ENCODE results near the gene GNLY.
"Not testable (repeated sequence)": the region's sequence is repeated elsewhere in the genome, so short reads cannot be mapped to it uniquely, and the experiment has no call there.

GNLY gene

DNA sequence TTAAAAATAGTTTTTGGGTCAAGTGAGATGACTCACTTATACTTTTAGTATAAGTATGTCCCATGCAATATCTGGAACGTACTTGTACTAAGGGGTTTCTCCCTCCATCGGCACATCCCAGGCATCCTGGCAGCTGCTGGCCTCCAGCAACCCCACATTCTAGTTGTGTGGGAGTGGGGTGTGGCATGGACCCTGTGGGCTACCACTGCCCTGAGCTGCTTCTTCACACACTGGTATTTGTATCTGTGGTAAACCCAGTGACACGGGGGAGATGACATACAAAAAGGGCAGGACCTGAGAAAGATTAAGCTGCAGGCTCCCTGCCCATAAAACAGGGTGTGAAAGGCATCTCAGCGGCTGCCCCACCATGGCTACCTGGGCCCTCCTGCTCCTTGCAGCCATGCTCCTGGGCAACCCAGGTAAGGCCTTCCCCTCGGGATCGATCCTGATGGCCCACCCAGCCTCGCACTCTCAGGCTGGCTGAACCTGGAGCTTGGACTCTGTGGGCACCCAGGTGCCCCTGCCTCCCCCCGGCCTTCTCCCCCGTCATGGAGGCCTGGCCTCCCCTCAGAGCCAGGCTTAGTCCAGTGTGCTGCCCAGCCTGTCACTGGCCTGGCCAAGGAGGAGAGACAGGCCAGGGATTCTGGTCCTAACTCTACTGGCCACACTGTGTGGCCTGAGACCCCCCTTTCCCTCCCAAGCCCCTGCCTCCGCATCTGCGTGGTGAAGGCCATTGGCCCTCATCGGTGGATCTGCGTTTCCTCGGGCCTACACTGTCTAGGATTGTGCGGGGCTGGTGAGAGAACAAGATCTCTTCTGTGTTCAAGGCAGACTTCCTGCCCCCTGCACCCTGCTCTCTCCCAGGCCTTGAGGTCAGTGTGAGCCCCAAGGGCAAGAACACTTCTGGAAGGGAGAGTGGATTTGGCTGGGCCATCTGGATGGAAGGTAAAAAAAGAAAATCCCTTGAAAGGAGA lies at the start of gene GNLY:
Gene GNLY, plus strand, starts transcription at position 307 of the 974 bp plus-strand sequence. Its CDS starts 61 bp downstream, at position 368.
- no peak for DNase-seq

DNA sequence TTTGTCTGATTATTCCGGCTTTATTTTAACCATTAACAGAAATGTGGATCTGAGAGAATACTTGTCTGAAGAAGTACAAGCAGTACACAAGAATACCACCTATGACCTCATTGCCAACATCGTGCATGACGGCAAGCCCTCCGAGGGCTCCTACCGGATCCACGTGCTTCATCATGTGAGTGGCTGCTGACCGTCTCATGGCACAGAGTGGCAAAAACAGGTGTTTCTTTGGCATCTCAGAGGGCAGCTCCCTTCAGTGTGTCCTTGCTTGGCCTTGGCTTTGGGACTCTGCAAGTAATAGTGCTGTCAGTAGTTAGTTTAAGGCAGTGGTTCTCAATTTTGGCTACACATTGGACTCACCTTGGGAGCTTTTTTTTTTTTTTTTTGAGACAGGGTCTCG lies 49.2 kb upstream of the GNLY start:
- no peak for DNase-seq

DNA sequence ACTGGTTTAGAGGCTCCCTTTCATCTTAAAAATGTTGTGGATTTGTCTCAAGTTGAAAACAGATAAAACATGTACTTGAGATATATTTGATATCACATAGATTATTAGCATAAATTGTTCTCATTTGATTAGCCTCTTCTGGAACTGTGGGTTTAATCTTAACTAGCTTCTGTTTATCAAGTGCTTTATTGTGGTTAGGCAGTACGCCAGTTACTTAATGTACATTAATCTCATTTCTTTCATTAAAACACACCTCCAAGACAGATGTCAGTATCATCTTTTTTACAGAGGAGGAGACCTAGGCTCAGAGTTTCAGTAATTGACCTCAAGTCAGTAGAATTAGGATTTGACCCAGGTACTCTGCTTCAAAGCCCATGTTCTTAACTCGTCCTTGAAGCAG lies 48.0 kb upstream of the GNLY start:
- no peak for DNase-seq

- no peak for DNase-seq
These were observed 46.2 kb upstream of the GNLY start for GRCh38 chr2:85647823-85648526.

- DNase-seq: no peak
These were observed 45.5 kb upstream of the GNLY start for GRCh38 chr2:85648619-85649018.

DNA sequence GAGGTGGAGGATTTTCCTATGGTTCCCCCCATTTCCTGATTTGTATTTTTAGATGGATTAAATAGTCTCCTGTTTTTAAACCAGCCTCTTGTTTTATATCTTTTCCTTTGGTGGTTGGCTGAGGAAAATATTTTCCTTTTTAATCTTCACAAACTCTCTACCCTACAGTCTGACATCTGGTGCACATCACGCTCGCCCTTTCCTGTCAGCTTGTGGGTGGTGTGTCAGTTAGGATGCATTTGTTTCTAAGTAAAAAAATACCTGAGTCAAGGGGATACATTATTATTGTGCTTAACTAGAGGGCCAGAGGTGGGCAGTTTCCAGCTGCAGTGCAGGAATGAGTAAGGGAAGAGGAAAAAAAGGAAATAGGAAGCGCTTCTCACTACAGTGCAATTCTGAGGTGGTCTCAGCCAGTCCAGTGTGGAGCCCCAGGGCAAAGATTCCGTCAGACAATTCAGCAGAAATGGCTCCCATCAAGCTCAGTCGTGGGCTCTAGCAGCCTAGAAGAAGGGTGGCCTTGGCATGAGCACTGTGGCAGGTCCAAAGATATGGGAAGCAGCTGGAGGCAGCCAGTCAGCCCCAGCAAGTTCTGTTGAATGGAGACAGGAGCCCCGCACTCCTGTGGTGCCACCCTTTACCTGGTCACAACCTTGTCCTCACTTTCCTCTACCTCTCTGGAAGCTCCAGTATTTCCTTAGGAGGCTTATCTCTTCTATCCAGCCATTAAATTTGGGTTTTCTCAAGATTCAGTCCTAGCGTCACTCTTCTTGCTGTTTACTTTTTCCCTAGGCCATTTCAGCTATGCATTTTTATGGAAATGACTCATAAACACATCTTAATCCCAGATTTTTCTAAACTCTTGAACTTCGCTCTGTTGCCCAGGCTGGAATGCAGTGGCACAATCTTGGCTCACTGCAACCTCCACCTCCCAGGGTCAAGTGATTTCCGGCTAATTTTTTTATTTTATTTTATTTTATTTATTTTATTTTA lies 44.7 kb upstream of the GNLY start:
- no peak for DNase-seq

DNA sequence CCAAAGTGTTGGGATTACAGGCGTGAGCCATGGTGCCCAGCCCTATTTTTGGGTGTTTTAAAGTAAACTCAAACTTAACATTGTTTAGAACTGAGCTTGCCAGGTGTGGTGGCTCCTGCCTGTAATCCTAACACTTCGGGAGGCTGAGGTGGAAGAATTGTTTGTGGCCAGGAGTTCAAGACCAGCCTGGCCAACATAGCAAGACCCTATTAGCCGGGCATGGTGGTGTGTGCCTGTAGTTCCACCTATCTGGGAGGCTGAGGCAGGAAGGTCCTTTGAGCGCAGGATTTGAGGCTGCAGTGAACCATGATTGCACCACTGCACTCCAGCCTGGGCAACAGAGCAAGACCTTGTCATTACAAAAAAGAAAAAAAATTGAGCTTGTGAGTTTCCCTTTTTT lies 43.7 kb upstream of the GNLY start:
- no peak for DNase-seq

- DNase-seq: no peak
These were observed 43.1 kb upstream of the GNLY start for GRCh38 chr2:85651097-85651496.

GRCh38 chr2:85652056-85652455 lies 42.1 kb upstream of the GNLY start:
- no peak for DNase-seq

GRCh38 chr2:85653996-85654395 lies 40.2 kb upstream of the GNLY start:
- no peak for DNase-seq

DNA sequence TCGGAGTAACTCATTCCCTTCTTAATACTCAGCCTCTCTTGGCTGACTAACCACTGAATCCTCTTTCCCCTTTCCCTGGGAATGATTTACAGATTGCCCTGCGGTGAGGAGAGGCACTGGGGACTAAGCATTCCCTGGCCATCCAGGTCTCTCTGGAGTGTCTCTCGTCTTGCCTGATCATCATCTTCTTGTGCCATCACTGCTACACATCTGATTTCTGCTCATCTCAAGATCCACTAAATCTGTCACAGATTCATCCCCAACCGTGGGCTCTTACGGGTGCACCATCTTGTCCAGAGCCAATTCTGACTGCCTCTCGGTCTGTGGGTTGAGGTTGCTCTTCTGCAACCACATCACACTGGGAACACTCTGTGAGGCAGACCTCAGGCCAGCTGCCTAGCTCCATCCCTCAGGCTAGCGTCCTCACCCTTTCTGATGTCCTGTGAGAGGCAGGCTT lies 38.2 kb upstream of the GNLY start:
- no peak for DNase-seq

GRCh38 chr2:85656468-85656867 lies 37.7 kb upstream of the GNLY start:
- no peak for DNase-seq

GRCh38 chr2:85657399-85657798 lies 36.8 kb upstream of the GNLY start:
- DNase-seq: not testable (repeated sequence)

DNA sequence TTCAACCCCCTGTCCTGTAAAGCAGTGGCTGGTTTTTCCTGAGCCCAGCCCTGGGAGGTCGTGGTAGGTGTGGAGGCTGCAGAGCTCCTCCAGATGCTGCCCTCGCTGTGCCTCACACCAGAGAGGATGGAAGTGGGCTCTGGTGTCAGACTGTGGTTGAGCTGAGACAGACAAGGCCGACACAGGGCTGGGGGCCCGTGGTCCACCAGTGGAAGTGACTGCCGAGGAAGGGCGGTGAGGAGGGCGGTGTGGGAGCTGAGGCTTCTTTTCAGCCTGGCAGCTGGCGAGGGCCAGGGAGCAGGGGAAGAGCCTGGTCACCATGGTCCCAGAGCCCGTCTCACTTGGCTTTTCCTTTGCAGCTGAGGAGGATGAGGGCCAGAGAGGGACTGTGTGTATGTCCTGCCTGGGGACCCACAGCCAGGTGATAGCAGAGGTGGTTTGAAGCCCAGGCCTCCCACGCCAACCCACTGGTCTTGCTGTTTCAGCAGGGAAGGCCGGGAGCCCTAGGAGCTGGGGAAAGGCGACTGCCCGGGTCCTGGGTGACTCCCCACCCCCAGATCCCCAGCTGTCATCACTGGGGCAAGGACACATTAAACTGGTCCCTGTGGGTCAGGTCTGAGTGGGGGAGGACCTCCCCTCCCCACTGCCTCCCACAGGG lies 34.7 kb upstream of the GNLY start:
- no peak for DNase-seq

DNA sequence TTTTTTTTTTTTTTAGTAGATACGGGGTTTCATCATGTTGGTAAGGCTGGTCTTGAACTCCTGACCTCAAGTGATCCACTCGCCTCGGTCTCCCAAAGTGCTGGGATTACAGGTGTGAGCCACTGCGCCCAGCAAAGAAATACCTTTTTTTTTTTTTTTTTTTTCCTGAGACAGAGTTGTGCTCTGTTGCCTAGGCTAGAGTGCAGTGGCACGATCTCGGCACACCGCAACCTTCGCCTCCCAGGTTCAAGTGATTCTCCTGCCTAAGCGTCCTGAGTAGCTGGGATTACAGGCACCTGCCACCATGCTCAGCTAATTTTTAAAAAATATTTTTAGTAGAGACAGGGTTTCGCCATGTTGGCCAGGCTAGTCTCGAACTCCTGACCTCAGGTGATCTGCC lies 33.9 kb upstream of the GNLY start:
- not testable (repeated sequence) for DNase-seq

- no peak for DNase-seq
These were observed 33.4 kb upstream of the GNLY start for GRCh38 chr2:85660725-85661124.

- DNase-seq: no peak
These were observed 32.9 kb upstream of the GNLY start for GRCh38 chr2:85661139-85661858.

DNA sequence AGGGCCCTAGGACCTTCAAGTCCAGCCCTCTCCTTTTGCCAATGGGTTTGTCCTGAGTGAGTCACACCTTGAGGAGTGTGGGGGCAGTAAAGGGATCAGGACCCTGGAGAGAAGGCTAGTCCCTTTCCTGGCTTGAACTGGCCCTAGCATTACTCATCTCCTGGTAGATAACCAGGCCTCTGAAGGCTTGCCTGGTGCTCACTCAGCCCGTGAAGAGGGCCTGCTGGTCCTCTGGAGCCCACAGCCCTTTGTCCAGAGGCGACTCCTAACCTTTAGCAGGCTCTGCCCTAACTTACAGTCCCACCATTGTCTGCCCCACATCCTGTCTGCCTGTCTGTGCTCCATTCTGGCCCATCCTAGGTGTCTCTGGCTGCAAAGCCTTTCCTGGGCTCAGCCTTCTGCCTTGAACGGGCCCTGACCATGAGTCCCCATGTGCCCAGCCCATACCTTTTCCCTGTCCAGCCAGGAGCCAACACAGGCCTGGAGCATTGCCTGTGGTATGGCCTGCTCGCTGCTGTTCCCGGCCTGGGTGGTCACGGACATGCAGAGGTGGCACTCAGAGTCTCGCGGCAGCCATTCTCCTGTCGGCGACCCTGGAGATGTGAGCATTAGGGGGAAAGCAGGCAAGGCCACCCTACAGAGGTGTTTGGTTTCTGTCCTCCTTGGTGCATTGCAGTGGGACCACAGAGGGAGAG lies 31.1 kb upstream of the GNLY start:
- no peak for DNase-seq

- no peak for DNase-seq
These were observed 30.3 kb upstream of the GNLY start for GRCh38 chr2:85663594-85664565.
